H7 (cell line): ENCODE data around the gene ARHGDIA. TPM values are rescaled to one million over a fixed set of nuclear protein-coding genes. Genes with fewer than 3 reads are reported as not detected.

Source experiments
- DNase-seq: peaks from one replicate; pipeline ENCODE4 v3.0.0; 2012
- H3K27me3 ChIP-seq: 2 replicates; pipeline ENCODE4 v1.6.0; 2011; ENCODE audit warnings: mild to moderate bottlenecking, low read length; ENCODE audit not compliant: control insufficient read depth, insufficient read depth
- H3K36me3 ChIP-seq: replicated peaks from 2 replicates; pipeline ENCODE4 v1.5.1; 2011; ENCODE audit warnings: low read length; ENCODE audit not compliant: control insufficient read depth, insufficient read depth
- H3K4me3 ChIP-seq: 2 replicates; pipeline ENCODE4 v1.5.1; 2011; ENCODE audit warnings: low read depth, mild to moderate bottlenecking, control low read depth, low read length, moderate library complexity; ENCODE audit not compliant: insufficient read depth
- total RNA-seq: library from RNA; depleted of rRNA; stranded (reverse); fragments of >200 nt; shearing (Covaris generic); gene quantifications from 2 replicates; pipeline ENCODE4 v1.2.3, GENCODE V29; 2014

Gene ARHGDIA
- total RNA-seq, 1 experiment from 2014 or later, result 158 TPM

- no peak for DNase-seq
- peaks cover 16% of the 10 kb centered on the region for H3K27me3 ChIP-seq
- peaks cover 12% of the 10 kb centered on the region for H3K36me3 ChIP-seq
- peak overlapping the region; percentile 34; the same call in 1 of the 2 replicates for H3K4me3 ChIP-seq
Measured at GRCh38 chr17:81901167-81902022, 30.3 kb upstream of the ARHGDIA start.

GRCh38 chr17:81900181-81900820 lies 29.2 kb upstream of the ARHGDIA start:
- peaks cover 16% of the 10 kb centered on the region for H3K27me3 ChIP-seq
- no peak overlapping the region for H3K4me3 ChIP-seq
- H3K36me3 ChIP-seq, result peaks cover 16% of the 10 kb centered on the region
- DNase-seq, result no peak

GRCh38 chr17:81899514-81900166 lies 28.5 kb upstream of the ARHGDIA start:
- H3K27me3 ChIP-seq, result peaks cover 16% of the 10 kb centered on the region
- H3K36me3 ChIP-seq, result peaks cover 18% of the 10 kb centered on the region
- no peak for DNase-seq
- no peak overlapping the region for H3K4me3 ChIP-seq

GRCh38 chr17:81898885-81899284 lies 27.7 kb upstream of the ARHGDIA start:
- H3K27me3 ChIP-seq, result peaks cover 16% of the 10 kb centered on the region
- DNase-seq, result no peak
- H3K4me3 ChIP-seq, result no peak overlapping the region
- H3K36me3 ChIP-seq, result peaks cover 21% of the 10 kb centered on the region

- Histone ChIP-seq H3K36me3 (peaks cover 21% of the 10 kb centered on the region), H3K4me3 (no peak overlapping the region), H3K27me3 (peaks cover 16% of the 10 kb centered on the region)
- DNase-seq, result no peak
Measured at GRCh38 chr17:81898029-81898866, 27.1 kb upstream of the ARHGDIA start.

- H3K4me3 ChIP-seq, result no peak overlapping the region
- no peaks in the 10 kb centered on the region for H3K27me3 ChIP-seq
- H3K36me3 ChIP-seq, result peaks cover 21% of the 10 kb centered on the region
- DNase-seq, result no peak
Measured at GRCh38 chr17:81895400-81895799, 24.3 kb upstream of the ARHGDIA start.

GRCh38 chr17:81891303-81891552 lies 20.1 kb upstream of the ARHGDIA start:
- Histone ChIP-seq H3K27me3 (no peaks in the 10 kb centered on the region), H3K4me3 (peak overlapping the region; percentile 79), H3K36me3 (peaks cover 36% of the 10 kb centered on the region)
- no peak for DNase-seq

- H3K4me3 ChIP-seq, result peak overlapping the region; percentile 79
- peaks cover 40% of the 10 kb centered on the region for H3K36me3 ChIP-seq
- no peaks in the 10 kb centered on the region for H3K27me3 ChIP-seq
- DNase-seq, result peak; percentile 85
Measured at GRCh38 chr17:81890447-81891302, 19.5 kb upstream of the ARHGDIA start.

GRCh38 chr17:81889602-81890001 lies 18.5 kb upstream of the ARHGDIA start:
- no peak overlapping the region for H3K4me3 ChIP-seq

GRCh38 chr17:81888988-81889595 lies 18.0 kb upstream of the ARHGDIA start:
- Histone ChIP-seq H3K27me3 (no peaks in the 10 kb centered on the region), H3K36me3 (peaks cover 38% of the 10 kb centered on the region), H3K4me3 (no peak overlapping the region)
- peak; percentile 20 for DNase-seq

More at GRCh38 chr17:81889602-81890001, 18.5 kb upstream of the ARHGDIA start:
- Histone ChIP-seq H3K36me3 (peaks cover 38% of the 10 kb centered on the region), H3K27me3 (no peaks in the 10 kb centered on the region)
- DNase-seq, result peak; percentile 24

- Histone ChIP-seq H3K36me3 (peaks cover 38% of the 10 kb centered on the region), H3K4me3 (no peak overlapping the region), H3K27me3 (no peaks in the 10 kb centered on the region)
- peak; percentile 46 for DNase-seq
Measured at GRCh38 chr17:81888105-81888987, 17.2 kb upstream of the ARHGDIA start.

- Histone ChIP-seq H3K4me3 (no peak overlapping the region), H3K27me3 (no peaks in the 10 kb centered on the region), H3K36me3 (peaks cover 38% of the 10 kb centered on the region)
- DNase-seq, result peak; percentile 46
Measured at GRCh38 chr17:81885869-81886548, 14.9 kb upstream of the ARHGDIA start.
